Uterus (tissue), 4 donors: Measurements from ENCODE around the gene HDAC8. TPM values are rescaled to one million over a fixed set of nuclear protein-coding genes. Genes with fewer than 3 reads are reported as not detected.
"Not testable (repeated sequence)": the region's sequence is repeated elsewhere in the genome, so short reads cannot be mapped to it uniquely, and the experiment has no call there.

Experiments
- DNase-seq, 2 donors: peaks; one replicate each; pipeline ENCODE4 v3.0.0-alpha.2; 2019 to 2020
- H3K27ac ChIP-seq, 2 donors: fragments of 200-600 bp; sonication (generic); 1 replicate in 1 of 2; 2 replicates in 1 of 2; pipeline ENCODE4 v1.5.1; 2016 to 2018
- H3K27me3 ChIP-seq, 2 donors: fragments of 200-600 bp; sonication (generic); one replicate each; pipeline ENCODE4 v1.5.1; 2018 to 2019; ENCODE audit warnings: control low read depth in 1 of 2
- H3K36me3 ChIP-seq, 2 donors: fragments of 200-600 bp; sonication (generic); one replicate each; pipeline ENCODE4 v1.5.1; 2019; ENCODE audit warnings: control low read depth in 1 of 2
- H3K4me1 ChIP-seq, 2 donors: fragments of 200-600 bp; sonication (generic); one replicate each; pipeline ENCODE4 v1.5.1; 2018 to 2019; ENCODE audit warnings: control low read depth in 1 of 2
- H3K4me3 ChIP-seq, 2 donors: fragments of 200-600 bp; sonication (generic); 1 replicate in 1 of 2; 2 replicates in 1 of 2; pipeline ENCODE4 v1.5.1; 2018 to 2019; ENCODE audit warnings: mild to moderate bottlenecking in 1 of 2
- H3K9me3 ChIP-seq, 2 donors: fragments of 200-600 bp; sonication (generic); one replicate each; pipeline ENCODE4 v1.5.1; 2019; ENCODE audit warnings: control low read depth in 1 of 2
- POLR2A ChIP-seq, 2 donors: fragments of 450-650 bp; IDR thresholded peaks; one replicate each; pipeline ENCODE4 v1.6.1; 2016; ENCODE audit warnings: antibody characterized with exemption in 2 of 2, mild to moderate bottlenecking in 1 of 2, moderate library complexity in 1 of 2
- intact Hi-C: fragments of 100-400 bp; cut with DNase I; formaldehyde crosslinking; loops from one replicate; pipeline ENCODE4 v1.15.1; 2023; ENCODE audit warnings: low total_unique reads
- total RNA-seq, 4 donors: library from RNA; depleted of rRNA in 3 of 4; stranded (reverse); fragments of >200 nt in 3 of 4; gene quantifications; one replicate each; pipeline versions ENCODE4 v1.1.0 to v1.2.4, GENCODE V29; 2014 to 2023
- TF ChIP-seq, protein P1 (sequence below), 4 experiments: fragments of 200-600 bp in 2 of 4; fragments of 450-650 bp in 2 of 4; sonication (generic) in 2 of 4; IDR thresholded peaks; one replicate each; pipeline ENCODE4 v1.5.1; 2016 to 2019; ENCODE audit warnings: antibody characterized with exemption in 4 of 4, mild to moderate bottlenecking in 2 of 4, moderate library complexity in 1 of 4
- donor health status: DM: yes; HTN: yes; CAD: no.

HDAC8 gene
- total RNA-seq, 4 donors from 2014 or later, result 16.2 to 138 (median 43.1) TPM

- intact Hi-C loops, result no loop called here
- Histone ChIP-seq H3K9me3 (no peaks in the 10 kb centered on the region), H3K36me3 (no peaks in the 10 kb centered on the region), H3K27me3 (no peaks in the 10 kb centered on the region), H3K27ac (no peak overlapping the region), H3K4me3 (no peak overlapping the region), H3K4me1 (no peaks in the 10 kb centered on the region)
- TF ChIP-seq POLR2A (IDR thresholded peaks at IDR 0.05), result no peak
- TF ChIP-seq, protein P1, sequence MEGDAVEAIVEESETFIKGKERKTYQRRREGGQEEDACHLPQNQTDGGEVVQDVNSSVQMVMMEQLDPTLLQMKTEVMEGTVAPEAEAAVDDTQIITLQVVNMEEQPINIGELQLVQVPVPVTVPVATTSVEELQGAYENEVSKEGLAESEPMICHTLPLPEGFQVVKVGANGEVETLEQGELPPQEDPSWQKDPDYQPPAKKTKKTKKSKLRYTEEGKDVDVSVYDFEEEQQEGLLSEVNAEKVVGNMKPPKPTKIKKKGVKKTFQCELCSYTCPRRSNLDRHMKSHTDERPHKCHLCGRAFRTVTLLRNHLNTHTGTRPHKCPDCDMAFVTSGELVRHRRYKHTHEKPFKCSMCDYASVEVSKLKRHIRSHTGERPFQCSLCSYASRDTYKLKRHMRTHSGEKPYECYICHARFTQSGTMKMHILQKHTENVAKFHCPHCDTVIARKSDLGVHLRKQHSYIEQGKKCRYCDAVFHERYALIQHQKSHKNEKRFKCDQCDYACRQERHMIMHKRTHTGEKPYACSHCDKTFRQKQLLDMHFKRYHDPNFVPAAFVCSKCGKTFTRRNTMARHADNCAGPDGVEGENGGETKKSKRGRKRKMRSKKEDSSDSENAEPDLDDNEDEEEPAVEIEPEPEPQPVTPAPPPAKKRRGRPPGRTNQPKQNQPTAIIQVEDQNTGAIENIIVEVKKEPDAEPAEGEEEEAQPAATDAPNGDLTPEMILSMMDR (IDR thresholded peaks at IDR 0.05), result no peak
- no peak for DNase-seq
These were observed 150.8 kb downstream of the HDAC8 start for GRCh38 chrX:72421797-72422196.

GRCh38 chrX:72409993-72410392 lies 162.7 kb downstream of the HDAC8 start:
- Histone ChIP-seq H3K27me3 (no peaks in the 10 kb centered on the region), H3K4me3 (no peak overlapping the region), H3K4me1 (no peaks in the 10 kb centered on the region), H3K36me3 (no peaks in the 10 kb centered on the region), H3K9me3 (no peaks in the 10 kb centered on the region), H3K27ac (no peak overlapping the region)
- no peak for DNase-seq
- TF ChIP-seq, protein P1 (IDR thresholded peaks at IDR 0.05), result no peak
- no peak for TF ChIP-seq POLR2A (IDR thresholded peaks at IDR 0.05)
- intact Hi-C loops, result no loop called here

DNA sequence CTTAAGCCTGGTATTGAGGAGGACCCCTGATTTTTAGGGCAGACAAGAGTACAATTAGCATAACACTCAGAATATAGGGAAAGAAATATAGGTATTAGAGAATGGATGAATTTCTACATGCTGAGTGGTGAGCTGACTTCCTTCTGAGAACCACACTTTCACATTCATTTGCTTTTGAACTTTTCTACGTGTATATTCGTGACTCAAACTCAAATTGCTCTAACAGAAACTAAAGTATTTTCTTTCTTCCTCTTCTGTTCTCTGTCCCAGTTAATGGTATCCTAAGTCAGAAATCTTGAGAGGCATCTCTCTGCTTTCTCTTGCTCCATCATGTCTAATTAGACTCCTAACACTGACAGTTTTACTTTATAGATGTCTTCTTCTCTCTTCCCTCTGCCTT lies 163.8 kb downstream of the HDAC8 start:
- intact Hi-C loops, result no loop called here
- H3K36me3 ChIP-seq, result no peaks in the 10 kb centered on the region
- no peaks in the 10 kb centered on the region for H3K4me1 ChIP-seq
- DNase-seq, result no peak
- no peak for TF ChIP-seq POLR2A (IDR thresholded peaks at IDR 0.05)
- TF ChIP-seq, protein P1 (IDR thresholded peaks at IDR 0.05), result no peak
- no peak overlapping the region for H3K4me3 ChIP-seq
- H3K27ac ChIP-seq, result no peak overlapping the region
- H3K27me3 ChIP-seq, result no peaks in the 10 kb centered on the region
- no peaks in the 10 kb centered on the region for H3K9me3 ChIP-seq

- H3K4me3 ChIP-seq, H3K4me1 ChIP-seq, H3K27me3 ChIP-seq, H3K27ac ChIP-seq, H3K9me3 ChIP-seq, H3K36me3 ChIP-seq, DNase-seq, intact Hi-C loops: not testable (repeated sequence)
These were observed 167.5 kb downstream of the HDAC8 start for GRCh38 chrX:72405136-72405535.

- no peak overlapping the region for H3K4me3 ChIP-seq
- intact Hi-C loops, result no loop called here
- no peak for TF ChIP-seq POLR2A (IDR thresholded peaks at IDR 0.05)
- TF ChIP-seq, protein P1 (IDR thresholded peaks at IDR 0.05), result no peak
These were observed 170.0 kb downstream of the HDAC8 start for GRCh38 chrX:72402614-72403013.

GRCh38 chrX:72399816-72400215 lies 172.8 kb downstream of the HDAC8 start:
- H3K4me3 ChIP-seq, result no peak overlapping the region
- no peak overlapping the region for H3K27ac ChIP-seq
- no peak for TF ChIP-seq POLR2A (IDR thresholded peaks at IDR 0.05)
- TF ChIP-seq, protein P1 (IDR thresholded peaks at IDR 0.05), result no peak
- H3K9me3 ChIP-seq, result no peaks in the 10 kb centered on the region
- no peaks in the 10 kb centered on the region for H3K4me1 ChIP-seq
- no peak for DNase-seq
- no peaks in the 10 kb centered on the region for H3K27me3 ChIP-seq
- intact Hi-C loops, result no loop called here
- no peaks in the 10 kb centered on the region for H3K36me3 ChIP-seq

More at GRCh38 chrX:72402614-72403013, 170.0 kb downstream of the HDAC8 start:
- Histone ChIP-seq H3K36me3 (no peaks in the 10 kb centered on the region), H3K27ac (no peak overlapping the region), H3K4me1 (no peaks in the 10 kb centered on the region), H3K9me3 (no peaks in the 10 kb centered on the region), H3K27me3 (no peaks in the 10 kb centered on the region)
- DNase-seq, result no peak
